Epithelial cell of esophagus (primary cell): ENCODE measurements around the gene C1orf210.
A peak's percentile ranks its signal among the peaks of the same experiment; 100 is the strongest.

Experiments used
- DNase-seq: peaks from one replicate; pipeline ENCODE4 v3.0.0; 2010; ENCODE audit warnings: low read depth
- H3K4me3 ChIP-seq: 2 replicates; pipeline ENCODE4 v1.5.1; 2011; ENCODE audit warnings: mild to moderate bottlenecking, low read length, control low read depth
- CTCF ChIP-seq: IDR thresholded peaks from 2 replicates; pipeline ENCODE4 v1.5.1; 2011; ENCODE audit warnings: low read depth, mild to moderate bottlenecking, low read length, control low read depth, inconsistent platforms; ENCODE audit not compliant: insufficient read depth; ENCODE audit errors: missing control alignments

The C1orf210 gene

DNA sequence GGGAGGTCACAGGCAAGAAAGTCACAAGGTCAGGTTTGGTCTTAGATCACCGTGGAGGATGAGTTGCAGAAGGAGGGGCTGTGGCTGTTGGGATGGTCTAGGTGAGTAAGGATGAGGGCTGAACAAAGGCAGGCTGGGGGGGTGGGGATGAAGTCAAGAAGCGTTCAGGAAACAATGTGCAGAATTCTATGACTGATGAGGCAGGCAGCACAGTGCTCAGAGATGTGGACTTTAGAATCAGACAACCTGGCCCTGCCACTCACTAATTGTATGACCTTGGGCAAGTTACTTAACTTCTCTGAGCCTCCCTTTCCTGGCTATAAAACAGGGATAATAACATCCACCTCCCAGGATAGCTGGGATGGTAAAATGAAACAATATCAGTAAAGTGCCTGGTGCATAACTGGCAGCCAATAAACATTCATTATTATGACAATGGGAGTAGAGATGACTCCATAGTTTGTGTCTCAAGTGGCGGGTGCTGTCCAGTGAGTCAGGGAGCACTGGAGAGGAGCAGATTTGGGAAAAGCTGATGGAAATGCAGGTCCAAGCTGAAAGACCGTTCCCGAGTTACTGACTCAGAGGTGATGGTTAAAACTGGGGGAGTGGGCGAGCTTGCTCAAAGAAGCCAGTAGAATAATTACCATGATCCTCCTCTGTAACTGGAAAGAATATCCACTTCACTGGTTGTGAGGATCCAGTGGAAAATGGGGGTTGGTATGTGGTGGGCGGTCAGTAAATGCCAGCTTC is 17.5 kb upstream of the C1orf210 start:
- no peak for TF ChIP-seq CTCF
- DNase-seq = peak; percentile 39
- H3K4me3 ChIP-seq = no peak overlapping the region

- no peak for TF ChIP-seq CTCF
- DNase-seq = no peak
- no peak overlapping the region for H3K4me3 ChIP-seq
Measured at GRCh38 chr1:43302201-43302600, 16.8 kb upstream of the C1orf210 start.

DNA sequence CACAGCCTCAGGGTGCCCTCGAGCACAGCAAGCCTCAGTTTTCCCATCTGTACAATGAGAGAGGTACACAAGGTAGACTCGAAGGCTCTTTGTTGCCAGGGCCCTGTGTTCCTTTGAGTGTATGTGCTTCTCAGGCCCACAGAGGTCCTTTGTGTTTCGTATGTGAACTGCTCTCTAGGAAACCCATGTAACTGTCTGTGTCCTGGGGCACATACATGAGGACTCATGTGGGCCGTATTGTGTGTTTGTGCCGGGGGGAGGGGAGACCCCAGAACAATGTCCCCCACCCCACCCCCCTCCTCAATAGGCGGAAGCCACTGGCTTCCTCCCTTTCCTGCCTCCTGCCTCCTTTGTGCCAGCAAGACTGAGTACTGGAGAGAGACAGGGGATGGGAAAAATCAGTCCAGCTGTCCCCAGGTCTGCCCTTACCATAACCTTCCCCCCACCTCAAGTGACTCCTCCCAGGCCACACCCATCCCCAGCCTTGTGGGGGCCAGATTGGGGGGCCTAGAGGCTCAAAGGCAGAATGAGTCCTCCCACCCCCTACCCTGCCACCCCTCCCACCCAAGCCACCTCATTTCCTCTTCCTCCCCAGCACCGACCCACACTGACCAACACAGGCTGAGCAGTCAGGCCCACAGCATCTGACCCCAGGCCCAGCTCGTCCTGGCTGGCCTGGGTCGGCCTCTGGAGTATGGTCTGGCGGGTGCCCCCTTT is 15.2 kb upstream of the C1orf210 start, which contains the start of gene TIE1:
TSS of gene TIE1 (plus strand) at position 605 of the 717 bp plus-strand sequence. CDS start at position 695, 90 bp downstream.
- TF ChIP-seq CTCF = no peak
- DNase-seq = no peak
- H3K4me3 ChIP-seq = no peak within 1 kb of the TSS

GRCh38 chr1:43299101-43299500 is 13.7 kb upstream of the C1orf210 start:
- H3K4me3 ChIP-seq = no peak overlapping the region
- no peak for TF ChIP-seq CTCF
- no peak for DNase-seq

DNA sequence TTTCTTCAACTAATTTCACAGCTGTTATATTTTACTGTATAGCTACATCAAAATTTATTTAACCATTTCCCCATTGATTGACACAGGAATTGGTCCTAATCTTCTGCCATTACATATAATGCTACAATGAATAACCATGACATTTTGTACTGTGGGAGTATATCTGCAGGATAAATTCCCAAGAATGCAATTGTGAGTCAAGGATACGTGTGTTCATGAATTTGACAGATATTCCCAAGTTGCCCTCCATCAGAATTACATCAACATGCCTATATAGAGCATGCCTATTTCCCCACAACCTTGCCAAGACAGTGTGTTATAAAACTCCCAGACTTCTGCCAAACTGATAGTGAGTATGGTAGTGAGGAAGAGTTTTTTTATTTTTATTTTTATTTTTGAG is 12.7 kb upstream of the C1orf210 start:
- no peak for DNase-seq
- TF ChIP-seq CTCF = no peak
- H3K4me3 ChIP-seq = no peak overlapping the region

DNA sequence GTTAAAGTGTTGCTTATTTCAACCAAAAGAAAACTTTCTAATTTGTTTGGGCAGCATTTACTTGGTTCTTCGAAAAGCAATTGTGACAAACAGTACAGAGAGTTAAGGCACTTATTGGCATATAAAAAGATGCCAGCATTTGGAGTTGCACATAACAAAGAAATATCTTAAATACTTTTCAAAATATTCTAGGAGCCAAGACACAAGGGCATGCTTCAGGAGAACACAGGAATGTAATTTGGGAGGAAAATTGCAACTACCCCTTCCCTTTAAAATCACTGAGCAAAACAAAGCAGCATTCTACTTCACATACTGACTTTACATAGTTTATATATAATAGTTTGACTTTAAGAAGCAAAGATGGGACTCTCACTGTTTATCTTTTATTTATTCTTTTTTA is 10.8 kb upstream of the C1orf210 start:
- no peak for TF ChIP-seq CTCF
- H3K4me3 ChIP-seq = no peak overlapping the region
- DNase-seq = no peak
